Breast epithelium (tissue), 3 donors: ENCODE data around the gene ELMO2.

ENCODE experiments used
- POLR2A ChIP-seq: fragments of 450-650 bp; IDR thresholded peaks from one replicate; pipeline ENCODE4 v1.6.1; 2016; ENCODE audit warnings: antibody characterized with exemption, mild to moderate bottlenecking, moderate library complexity
- POLR2AphosphoS5 ChIP-seq, 3 donors: sonication (generic); formaldehyde crosslinking; IDR thresholded peaks; one replicate each; pipeline ENCODE4 v1.6.1; 2017; ENCODE audit warnings: antibody characterized with exemption in 3 of 3
- TF ChIP-seq, protein P1 (sequence below), 3 donors: fragments of 450-650 bp; IDR thresholded peaks; one replicate each; pipeline ENCODE4 v1.5.1; 2016 to 2017; ENCODE audit warnings: antibody characterized with exemption in 3 of 3, mild to moderate bottlenecking in 3 of 3, moderate library complexity in 3 of 3

DNA sequence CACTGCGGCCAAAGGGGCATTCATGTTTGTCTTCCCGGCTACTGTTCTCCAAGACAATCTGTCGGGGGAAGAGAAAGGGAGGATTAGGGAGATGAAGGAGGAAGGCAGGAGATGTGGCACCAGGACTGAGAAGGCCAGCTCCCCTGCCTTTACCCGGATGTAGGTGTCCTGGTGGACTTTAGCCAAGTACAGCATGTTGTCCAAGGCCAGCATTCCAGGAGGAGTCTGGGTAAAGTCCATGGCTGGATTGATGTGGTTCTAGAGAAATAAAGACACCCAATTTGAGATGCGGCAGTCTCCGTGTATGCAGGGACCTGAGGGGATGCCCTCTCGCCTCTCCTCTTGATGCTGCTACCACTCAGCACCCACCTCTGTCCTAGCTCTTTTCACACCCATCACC, 32.0 kb downstream of the ELMO2 start:
- TF ChIP-seq, protein P1, sequence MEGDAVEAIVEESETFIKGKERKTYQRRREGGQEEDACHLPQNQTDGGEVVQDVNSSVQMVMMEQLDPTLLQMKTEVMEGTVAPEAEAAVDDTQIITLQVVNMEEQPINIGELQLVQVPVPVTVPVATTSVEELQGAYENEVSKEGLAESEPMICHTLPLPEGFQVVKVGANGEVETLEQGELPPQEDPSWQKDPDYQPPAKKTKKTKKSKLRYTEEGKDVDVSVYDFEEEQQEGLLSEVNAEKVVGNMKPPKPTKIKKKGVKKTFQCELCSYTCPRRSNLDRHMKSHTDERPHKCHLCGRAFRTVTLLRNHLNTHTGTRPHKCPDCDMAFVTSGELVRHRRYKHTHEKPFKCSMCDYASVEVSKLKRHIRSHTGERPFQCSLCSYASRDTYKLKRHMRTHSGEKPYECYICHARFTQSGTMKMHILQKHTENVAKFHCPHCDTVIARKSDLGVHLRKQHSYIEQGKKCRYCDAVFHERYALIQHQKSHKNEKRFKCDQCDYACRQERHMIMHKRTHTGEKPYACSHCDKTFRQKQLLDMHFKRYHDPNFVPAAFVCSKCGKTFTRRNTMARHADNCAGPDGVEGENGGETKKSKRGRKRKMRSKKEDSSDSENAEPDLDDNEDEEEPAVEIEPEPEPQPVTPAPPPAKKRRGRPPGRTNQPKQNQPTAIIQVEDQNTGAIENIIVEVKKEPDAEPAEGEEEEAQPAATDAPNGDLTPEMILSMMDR (IDR thresholded peaks at IDR 0.05), result no peak
- TF ChIP-seq POLR2A (no peak), POLR2AphosphoS5 (IDR thresholded peaks at IDR 0.05) (no peak)
